GM12864 (cell line): Measurements from ENCODE around the gene MSANTD1.

Experiments used
- DNase-seq: peaks from one replicate; pipeline ENCODE4 v3.0.0-alpha.2; 2011; ENCODE audit warnings: low read depth
- H3K4me3 ChIP-seq: 2 replicates; pipeline ENCODE4 v1.5.1; 2011; ENCODE audit warnings: mild to moderate bottlenecking, low read depth, low read length, control low read depth
- TF ChIP-seq, protein P1 (sequence below): IDR thresholded peaks from 2 replicates; pipeline ENCODE4 v1.5.1; 2011; ENCODE audit warnings: low read depth, mild to moderate bottlenecking, moderate library complexity, low read length, control low read depth, inconsistent platforms; ENCODE audit errors: missing control alignments

MSANTD1 gene

DNA sequence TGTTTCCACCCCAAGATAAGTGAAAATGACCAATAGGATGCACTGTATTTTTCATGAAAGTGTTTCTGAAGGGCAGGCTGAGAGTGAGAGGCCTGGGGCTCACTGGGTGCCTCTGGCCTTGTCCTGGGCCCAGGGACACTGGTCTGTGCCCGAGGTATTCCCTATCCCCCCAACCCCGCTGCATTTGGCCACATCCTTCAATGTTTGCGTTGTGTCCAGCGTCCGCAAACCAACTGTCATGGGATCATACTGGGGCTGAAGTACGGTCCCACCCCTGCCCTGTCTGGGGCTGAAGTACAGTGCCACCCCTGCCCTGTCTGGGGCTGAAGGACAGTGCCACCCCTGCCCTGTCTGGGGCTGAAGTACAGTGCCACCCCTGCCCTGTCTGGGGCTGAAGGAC is 22.0 kb upstream of the MSANTD1 start:
- no peak for DNase-seq
- no peak overlapping the region for H3K4me3 ChIP-seq
- TF ChIP-seq, protein P1, sequence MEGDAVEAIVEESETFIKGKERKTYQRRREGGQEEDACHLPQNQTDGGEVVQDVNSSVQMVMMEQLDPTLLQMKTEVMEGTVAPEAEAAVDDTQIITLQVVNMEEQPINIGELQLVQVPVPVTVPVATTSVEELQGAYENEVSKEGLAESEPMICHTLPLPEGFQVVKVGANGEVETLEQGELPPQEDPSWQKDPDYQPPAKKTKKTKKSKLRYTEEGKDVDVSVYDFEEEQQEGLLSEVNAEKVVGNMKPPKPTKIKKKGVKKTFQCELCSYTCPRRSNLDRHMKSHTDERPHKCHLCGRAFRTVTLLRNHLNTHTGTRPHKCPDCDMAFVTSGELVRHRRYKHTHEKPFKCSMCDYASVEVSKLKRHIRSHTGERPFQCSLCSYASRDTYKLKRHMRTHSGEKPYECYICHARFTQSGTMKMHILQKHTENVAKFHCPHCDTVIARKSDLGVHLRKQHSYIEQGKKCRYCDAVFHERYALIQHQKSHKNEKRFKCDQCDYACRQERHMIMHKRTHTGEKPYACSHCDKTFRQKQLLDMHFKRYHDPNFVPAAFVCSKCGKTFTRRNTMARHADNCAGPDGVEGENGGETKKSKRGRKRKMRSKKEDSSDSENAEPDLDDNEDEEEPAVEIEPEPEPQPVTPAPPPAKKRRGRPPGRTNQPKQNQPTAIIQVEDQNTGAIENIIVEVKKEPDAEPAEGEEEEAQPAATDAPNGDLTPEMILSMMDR: no peak

DNA sequence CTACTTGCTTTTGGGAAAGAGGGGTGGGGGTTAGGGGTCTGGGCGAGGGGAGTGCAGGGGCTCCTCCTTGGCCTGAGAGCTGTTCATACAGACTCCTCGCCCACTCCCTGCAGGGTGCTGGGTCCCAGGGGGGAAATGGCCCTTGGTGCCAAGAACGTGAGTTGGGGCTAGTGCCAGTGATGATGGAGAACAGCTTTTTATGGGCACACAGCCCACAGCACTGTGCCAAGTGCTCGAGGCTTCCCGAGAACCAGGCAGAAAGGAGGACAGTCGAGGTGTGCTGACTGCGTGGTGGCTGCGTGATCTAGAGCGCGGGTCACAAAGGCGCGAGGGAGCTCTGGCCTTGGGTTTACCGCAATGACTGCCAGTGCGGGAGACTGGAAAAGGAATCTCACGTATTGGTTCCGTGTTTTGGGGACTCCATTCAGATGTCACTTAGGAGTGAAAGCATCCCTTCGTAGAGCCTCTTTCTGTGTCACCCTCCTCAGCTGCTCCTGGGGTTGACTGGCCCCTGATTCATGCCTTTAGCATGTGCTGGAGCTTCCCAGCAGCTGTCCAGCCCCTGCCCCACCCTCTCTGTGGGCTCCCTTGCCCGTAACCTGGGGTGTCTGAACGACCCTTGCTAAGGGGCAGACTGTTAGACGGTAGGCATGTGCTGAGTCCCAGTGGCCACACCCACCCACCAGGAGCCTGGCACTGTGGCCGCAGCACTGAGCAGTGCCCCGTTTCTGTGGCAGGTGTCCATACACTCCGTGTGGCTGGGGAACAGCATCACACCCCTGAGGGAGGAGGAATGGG is 20.9 kb upstream of the MSANTD1 start:
- no peak for DNase-seq
- H3K4me3 ChIP-seq: no peak overlapping the region

DNA sequence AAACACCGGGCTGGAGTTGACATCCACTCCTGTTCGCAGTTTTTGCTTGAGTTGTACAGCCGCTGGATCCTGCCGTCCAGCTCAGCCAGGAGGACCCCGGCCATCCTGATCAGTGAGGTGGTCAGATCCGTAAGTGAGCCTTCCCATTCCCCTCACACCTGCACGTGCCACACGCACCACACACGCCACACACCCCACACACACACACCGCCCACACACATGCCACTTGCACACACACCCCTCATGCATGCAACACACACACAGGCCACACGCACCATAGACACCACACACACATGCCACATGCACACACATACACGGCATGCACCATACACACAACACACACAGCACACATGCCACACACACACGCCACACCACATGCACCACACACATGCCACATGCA is 20.1 kb upstream of the MSANTD1 start:
- DNase-seq: no peak
- TF ChIP-seq, protein P1: no peak

More for the DNA sequence above, 20.9 kb upstream of the MSANTD1 start:
- TF ChIP-seq, protein P1: no peak

DNA sequence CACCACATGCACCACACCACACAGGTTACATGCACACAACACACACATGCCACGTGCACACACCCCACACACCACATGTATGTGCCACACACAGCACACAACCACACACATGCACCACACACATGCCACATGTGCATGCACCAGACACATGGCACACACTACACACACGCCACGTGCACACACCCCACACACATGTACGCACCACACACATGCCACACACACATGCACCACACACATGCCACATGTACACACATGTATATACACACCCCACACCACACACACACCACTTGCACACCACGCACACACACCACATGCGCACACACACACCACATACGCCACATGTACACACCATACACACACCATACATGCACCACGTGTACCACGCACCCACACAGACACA is 19.6 kb upstream of the MSANTD1 start:
- no peak overlapping the region for H3K4me3 ChIP-seq
- no peak for DNase-seq
- TF ChIP-seq, protein P1: no peak

More for the DNA sequence above, 20.1 kb upstream of the MSANTD1 start:
- no peak overlapping the region for H3K4me3 ChIP-seq

DNA sequence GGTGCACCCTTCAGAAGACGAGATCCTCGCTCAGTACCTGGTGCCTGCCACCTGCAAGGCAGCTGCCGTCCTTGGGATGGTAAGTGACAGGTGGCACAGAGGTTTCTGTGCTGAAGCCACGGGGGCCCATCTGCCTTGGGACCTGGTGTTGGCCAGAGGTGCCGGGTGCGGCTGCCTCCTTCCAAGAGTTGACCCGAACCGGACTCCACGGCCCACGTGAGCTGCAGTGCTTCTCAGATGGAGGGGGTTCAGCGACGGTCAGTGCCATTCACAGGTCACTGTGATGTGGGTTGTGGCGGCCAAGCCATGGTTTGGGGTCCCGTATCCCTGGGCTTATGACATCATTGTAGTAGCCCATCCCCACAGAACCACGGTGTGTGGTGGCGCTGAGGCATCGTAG is 19.0 kb upstream of the MSANTD1 start:
- TF ChIP-seq, protein P1: no peak
- no peak for DNase-seq
- no peak overlapping the region for H3K4me3 ChIP-seq

DNA sequence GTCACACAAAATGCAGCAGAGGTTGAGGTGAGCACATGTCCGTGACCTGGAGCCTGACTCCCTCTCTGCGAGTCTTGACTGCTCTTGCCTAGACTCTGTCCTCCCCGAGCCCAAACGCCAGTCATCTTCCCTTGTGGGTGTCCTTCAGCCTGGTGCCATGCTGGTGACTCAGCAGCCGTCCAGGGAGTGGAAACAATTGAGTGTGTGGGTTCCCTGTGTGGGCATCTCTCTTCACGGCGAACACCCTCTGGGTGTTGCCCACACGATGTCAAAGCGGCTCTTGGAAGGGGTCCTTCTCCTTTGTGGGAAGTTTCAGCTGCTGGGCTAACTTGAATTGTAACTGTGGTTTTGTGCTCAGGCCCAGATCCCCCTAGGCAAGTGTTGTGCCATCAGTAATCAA is 17.5 kb upstream of the MSANTD1 start:
- TF ChIP-seq, protein P1: no peak

DNA sequence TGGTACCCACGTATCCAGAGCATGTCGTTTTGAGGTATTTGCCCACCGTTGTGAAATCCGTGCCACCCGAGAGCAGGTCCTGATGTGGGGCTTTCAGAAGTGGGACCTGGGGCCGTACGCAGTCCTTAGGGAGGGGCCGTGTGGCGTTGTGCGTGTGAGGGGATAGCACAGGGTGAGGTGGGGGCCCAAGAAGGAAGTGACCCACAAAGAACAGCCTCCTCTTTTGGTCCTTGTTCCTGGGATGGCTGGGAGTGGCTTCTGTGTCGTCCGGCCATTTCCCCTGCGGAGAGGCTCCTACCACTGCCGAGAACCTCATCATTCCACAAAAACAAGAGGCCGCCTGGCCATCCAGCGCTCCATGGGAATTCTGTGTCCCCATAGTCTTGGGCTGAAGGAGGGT is 17.0 kb upstream of the MSANTD1 start:
- DNase-seq: no peak
- TF ChIP-seq, protein P1: no peak

More for the DNA sequence above, 17.5 kb upstream of the MSANTD1 start:
- no peak for DNase-seq
- H3K4me3 ChIP-seq: no peak overlapping the region

More for the DNA sequence above, 17.0 kb upstream of the MSANTD1 start:
- no peak overlapping the region for H3K4me3 ChIP-seq
